GM21367 (cell line): ENCODE results near the gene HIPK2.

Experiments
- ATAC-seq: cut with Tn5 transposase; IDR thresholded peaks from one replicate; pipeline ENCODE4 v1.9.1; 2021; ENCODE audit not compliant: unreplicated experiment

Gene HIPK2

DNA sequence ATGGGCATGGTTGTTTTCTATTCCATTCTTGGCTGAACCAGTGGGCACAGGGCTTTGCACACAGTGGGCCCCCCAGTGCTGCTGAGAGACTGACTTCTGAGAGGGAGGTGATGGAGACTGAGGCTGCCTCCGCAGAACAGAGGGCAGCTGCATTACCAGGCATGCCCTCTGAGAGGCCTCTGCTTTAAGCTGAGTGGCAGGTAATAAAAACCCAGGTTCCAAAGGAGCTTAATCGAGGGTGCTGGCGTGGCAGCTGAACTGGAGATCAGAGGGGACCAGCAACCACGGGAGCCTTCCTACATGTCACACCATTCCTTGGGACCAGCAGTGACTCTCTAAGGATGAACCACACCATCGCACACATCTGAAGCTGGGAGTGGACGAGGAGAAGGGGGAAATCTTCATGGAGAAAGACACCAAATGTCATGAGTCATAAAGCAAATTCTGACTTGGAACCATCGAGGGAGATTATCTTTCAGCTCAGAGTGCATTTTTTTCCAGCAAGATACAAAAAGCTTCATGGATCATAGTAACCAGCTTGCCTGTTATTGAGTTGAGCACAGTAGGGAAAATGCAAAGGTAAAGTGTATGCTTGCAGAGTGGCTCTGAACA lies 24.6 kb downstream of the HIPK2 start:
- ATAC-seq: no peak

DNA sequence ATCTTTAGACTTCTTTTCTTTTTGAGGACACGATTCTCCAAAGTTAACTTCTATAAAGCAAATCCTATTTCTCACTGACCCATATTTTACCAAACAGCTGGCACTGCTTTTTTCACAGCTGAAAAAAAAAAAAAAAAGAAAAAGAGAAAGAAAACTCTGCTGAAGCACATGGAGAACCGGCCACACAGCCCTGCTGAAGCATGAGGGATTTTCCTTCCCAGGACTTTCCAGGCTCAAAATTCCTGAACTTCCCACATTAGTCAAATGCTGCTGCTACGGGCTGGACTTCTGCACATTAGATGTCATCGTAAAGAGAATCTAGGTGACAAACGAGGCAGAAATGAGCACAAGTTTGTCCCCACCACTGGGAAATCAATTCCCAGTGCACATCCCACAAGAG lies 25.2 kb downstream of the HIPK2 start:
- ATAC-seq: no peak

DNA sequence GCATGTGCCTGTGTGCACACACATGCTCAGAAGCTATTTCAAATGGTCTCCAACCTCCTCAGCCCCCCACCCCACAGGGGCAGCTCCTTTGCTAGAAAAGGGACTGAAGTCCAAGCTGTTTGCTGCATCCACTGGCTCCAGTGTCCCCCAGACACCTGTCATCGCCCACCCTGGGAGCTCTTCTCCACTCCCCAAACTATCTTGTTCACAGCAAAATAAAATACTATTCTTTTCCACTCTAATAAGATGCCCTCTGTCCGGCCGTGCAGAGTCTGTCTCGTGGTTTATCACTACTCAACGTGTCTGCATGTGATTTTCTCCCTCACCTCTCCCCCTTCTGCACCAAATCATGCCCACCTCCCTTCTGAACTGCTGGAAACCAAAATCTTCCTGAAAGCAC lies 25.6 kb downstream of the HIPK2 start:
- no peak for ATAC-seq

DNA sequence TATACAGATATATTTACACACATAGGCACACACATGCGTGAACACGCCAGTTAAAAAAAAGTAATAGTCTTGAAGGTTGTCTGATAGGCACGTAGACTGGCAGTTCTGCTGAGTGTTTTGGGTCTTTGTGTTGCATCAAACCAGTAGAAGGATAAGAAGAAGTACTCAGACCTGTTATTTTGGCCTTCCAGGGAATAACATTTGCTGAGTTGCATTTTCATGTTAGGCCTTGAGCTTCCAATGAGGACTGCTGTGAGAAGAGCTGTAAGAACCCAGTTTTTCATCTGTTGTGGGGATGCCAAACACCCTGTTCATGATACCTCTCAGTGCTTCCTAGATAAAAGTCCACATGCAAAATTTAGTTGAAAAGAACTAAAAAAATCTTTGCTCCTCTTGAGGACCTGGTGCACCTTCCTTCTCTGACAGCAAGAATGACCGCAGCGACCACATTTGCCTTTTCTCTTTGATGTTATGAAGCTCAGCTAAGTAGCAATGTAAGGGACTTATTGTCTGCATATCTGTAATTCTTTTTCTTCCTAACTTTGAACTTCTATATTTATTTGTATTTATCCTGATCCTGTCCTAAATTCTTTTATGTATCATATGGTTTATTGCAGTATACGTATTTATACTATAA lies 27.2 kb downstream of the HIPK2 start:
- ATAC-seq: no peak

DNA sequence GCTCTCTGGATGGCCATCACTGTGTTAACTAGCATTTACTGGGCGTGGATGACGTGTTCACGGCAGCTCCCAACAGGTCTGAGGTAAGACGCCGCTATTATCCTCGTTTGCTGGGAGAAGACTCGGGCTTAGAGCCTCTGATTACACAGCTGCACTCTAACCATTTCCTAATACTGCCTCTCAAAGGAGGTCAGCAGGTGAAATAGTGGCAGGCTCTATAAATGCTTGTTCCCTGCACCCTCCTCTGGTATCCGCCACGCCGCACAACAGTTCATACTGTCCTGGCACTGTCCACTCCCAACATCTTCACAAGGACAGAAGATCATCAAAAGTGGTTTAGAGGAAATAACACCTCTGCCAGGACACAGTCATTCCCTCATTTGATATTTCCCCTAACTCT lies 28.3 kb downstream of the HIPK2 start:
- ATAC-seq: no peak

DNA sequence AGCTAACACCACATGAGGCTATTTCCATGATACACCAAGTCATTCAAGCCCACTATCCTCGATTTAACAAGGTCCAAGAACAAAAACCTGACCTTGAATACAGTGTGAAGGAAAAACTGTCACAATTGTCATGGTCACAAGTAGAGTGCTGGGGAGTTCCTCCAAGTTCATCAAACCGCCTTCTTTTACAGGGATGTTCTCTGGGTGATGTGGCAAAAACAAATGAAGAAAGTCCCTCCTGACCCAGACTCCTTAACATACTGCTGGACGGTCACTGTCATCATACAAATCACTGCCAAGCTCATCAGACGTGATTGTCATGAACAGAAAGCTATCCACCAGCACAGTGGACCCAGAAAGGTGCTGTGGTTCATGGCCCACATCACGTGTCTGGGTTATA lies 28.9 kb downstream of the HIPK2 start:
- ATAC-seq: no peak

DNA sequence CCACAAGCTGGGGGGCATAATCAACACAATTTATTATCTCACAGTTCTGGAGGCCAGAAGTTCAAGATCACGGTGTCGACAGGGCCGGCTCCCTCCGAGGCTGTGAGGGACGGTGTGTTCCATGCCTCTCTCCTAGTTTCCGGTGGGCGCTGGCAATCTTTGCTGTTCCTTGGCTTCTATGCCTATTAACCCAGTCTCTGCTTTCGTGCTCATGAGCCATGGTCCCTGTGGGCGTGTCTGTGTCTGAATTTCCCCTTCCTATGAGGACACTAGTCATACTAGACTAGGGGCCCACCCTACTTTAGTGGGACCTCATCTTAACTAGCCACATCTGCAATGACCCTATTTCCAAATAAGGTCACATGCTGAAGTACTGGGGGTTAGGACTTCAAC lies 29.4 kb downstream of the HIPK2 start:
- no peak for ATAC-seq

DNA sequence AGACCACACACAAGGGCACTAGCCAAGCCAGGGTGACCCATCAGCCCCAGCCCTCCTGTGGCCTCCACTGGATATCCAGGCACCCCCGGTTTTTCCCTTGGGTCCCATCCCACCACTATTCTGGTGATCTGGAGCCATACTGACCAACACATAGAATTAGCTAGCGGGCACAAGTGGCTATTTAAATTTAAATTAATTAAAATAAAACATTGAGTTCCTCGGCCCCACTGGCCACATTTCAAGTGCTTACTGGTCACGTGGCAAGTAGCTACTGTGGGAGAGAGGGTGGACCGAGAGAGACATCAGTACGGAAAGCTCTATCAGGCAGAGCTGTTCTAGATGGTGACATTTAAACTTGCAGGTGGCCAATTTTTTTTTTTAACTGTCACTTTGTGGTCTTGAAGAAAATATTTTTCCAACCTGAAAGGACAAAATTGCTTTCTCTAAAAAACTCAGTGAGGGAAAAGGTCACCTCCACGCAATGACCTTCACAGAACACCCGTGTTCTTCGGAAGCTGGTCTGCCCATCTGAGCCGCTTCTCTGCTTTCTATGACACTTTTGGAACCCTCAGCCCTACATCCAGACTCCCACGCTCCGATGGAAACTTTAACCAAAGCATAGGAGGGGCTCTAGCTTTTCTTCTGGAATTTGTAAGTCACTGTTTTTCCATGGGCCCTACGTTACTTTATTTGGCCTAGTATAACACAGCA lies 30.0 kb downstream of the HIPK2 start:
- no peak for ATAC-seq

DNA sequence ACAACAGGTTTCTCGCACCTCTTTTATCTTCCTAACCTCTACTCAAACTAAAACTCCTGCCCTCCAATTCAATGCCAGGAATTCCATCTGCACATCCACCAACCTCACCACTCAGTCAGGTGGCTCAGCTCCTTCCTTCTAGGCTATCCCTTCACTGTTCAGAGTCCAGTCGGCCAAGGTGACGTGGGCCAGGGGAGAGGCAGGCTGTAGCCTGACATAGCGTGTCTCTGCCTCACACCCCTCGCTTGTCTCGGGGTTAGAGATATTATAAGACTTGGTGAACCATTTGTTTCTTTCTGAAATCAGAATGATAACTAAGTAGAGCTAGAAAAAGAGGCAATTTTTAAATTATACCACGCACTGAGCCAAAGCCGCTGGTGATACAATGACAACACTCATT lies 31.1 kb downstream of the HIPK2 start:
- ATAC-seq: no peak

DNA sequence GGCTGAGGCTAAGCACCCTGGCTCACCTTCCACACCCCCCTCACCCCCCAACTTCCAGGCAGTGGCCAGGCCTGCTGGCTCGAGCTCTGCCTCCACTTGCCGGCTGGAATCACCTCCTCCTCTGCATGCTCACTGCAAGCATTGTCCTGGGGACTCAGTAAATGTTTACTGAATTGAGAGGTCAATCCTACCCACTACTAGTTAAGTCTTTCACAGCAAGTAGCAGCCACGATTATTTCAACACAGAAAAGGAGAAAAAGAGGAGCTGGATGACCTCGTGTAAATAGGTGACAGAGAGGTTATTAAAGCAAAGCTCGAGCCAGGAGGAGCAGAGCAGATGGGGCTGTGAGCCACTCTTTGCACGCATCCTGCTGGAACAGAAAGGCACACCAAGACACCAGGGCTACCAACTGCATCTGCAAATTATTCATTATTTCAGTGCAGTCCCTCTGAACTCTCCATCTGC lies 32.1 kb downstream of the HIPK2 start:
- ATAC-seq: no peak

DNA sequence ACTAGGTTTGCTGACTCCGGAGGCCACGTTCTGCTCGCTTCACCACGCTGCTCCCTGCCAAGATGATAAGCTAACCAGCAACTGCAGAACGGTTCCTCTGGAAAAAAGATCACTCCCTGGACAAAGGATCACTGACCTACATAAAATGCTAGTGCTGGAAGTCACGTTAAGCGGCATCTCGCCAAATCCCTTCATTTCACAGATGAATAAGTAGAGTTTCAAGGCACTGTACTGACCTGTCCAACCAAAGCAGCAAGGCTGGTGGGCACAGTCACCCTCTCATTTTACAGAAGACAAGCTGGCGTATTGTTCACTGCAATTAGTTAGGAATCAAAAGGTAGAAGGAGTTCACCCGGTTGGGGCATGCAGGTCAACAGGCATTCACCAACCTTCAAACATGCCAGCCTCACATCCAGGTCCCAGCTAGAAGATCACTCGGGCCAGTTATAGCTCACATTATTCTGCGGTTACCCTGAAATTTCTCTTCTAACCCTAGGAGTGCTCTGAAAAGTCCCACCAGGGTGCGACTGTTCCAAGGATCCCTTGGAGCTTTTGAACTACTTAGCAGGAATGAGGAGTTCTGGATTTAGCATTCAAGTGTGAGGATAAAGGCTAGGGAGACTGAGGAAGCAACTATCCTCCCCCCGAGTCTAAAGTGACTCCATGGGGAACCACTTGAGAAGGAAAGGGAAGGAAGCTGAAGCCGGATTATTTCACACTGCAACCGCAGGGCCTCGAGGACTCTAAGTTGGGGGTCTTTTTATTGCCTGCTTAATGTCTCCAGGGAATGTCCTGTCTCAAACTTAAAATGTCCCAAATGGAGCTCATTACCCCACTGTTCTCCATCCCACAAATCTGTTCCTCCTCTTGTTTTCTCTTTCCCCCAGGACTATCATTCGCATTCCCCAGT lies 32.8 kb downstream of the HIPK2 start:
- no peak for ATAC-seq

DNA sequence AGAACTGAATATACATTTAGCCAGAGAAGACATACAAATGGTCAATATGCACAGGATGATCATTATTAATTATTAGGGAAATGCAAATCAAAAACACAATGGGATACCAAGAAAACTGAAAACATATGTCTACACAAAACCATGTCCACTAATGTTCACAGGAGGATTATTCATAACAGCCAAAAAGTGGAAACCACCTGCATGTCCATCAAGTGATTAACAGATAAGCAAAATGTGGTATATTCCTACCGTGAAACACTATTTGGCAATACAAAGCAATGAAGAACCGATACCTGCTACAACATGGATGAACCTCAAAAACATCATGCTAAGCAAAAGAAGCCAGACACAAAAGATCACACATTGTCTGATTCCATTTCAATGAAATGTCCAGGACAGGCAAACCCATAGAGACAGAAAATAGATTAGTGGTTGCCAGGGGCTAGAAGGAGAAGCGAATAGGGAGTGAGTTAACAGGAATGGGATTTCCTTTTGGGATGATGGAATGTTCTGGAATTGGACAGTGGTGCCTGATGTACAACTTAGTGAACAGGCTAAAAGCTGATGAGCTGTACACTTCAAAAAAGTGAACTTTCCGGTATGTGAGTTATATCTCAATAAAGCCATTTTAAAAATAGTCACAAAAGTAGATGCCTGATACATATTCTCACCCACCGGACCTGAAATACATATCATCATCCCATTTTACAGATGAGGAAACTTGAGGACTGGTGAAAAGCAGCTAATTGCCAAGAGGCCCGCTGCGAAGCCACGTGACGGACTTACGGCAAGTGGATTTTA lies 33.6 kb downstream of the HIPK2 start:
- no peak for ATAC-seq

DNA sequence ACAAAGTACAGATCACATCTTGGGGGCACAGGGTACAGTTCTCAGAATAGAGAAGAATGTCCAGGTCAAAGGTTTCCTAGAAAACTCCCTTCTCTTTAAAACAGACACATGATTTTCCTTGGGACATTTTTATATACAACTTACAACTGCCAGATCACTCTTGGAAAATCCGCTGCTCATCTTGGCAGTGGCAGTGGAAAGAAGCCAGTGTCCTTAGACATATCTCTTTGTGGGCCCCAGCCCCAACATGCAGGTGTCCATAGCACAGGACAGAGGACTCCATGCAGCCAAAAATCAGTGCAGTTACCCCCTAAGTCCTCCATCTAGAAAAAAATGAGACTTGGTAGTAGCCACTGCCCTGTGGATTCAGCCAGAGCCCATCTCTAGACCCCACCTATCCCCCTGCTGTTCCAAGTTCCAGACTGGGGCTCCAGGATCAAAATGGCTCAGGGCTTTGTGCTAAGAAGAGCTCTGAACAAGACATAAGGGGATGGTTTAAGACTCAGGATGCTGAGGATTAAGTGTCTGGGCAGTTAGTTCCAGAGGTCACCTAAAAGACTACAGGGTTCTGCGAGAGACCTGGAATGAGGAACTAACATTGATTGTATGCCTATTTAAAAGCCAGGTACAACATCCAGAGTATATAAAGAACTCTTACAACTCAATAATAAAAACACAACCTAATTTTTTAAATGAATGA lies 34.4 kb downstream of the HIPK2 start:
- ATAC-seq: no peak

DNA sequence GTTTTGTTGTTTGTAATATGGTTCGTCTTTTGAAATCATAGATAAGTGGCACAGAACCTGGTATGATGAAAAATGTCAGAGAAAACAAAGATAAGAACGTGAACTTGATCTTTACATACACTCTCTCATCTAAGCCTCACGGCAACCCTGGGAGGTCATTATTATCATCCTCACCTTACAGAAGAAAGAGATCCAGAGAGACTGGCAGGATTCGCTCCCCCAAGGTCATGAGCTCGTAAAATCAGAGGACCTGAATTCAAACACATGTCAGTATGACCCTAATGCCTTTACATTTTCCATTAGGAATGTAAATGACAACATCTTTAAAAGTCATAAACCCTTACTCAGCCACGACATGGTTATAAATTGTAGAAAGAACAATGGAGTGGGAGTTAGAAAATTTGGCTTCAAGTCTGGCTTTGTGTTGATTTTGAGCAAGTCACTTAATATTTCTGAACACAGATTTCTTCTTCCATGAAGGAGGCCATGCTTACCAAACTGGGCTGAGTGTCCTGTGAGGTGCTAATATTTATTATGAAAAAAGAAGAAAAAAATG lies 35.9 kb downstream of the HIPK2 start:
- no peak for ATAC-seq

DNA sequence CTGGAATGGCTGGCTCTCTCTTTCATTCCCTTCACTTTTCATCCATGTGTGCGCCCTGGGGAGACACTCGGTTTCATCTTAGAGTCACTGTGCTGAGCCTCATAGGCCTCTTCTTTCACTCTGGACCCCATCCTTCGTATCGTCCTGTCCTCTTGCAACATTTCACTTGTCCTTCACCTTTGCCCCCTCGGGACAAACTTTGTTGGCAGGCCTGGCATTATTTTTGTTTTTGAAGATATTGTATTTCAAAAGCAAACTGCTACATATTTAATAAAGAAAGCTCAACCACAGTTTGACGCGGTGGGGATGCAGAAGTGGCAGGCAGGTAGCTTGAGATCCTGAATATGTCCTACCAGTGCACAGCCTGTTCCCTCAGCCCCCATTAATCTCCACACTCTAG lies 36.6 kb downstream of the HIPK2 start:
- ATAC-seq: no peak

DNA sequence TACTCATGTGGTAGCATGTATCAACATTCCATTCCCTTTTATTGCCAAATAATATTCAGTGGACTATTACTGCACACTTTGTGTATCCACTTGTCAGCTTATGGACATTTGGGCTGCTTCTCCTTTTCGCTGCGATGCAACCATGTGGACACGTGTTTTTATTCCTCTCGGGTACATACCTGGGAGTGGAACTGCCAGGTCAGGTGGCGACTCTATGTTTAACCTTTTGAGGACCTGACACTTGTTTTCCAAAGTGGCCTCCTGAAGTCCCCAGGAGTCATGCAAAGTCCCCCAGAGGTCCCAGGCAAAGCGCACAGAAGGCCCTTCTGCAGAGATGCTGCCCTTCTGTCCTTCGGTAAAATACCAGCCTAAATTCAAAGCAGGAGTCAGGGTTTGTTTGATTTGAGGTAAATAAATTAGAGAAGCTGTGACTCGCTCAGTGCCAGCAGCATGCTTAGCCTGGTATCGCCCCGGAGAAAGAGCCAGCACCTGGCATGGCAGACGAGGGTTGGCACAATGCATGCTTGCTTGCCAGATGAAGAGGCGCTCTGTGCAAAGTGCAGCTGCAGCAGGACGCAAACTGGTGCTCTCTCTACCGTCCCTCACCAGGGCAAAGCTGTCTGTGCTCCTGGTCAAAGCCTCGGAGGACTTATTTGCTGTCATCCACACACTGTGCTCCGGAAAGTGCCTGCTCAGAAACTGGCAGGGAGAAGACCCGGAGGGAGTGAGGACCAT lies 37.8 kb downstream of the HIPK2 start:
- ATAC-seq: no peak

DNA sequence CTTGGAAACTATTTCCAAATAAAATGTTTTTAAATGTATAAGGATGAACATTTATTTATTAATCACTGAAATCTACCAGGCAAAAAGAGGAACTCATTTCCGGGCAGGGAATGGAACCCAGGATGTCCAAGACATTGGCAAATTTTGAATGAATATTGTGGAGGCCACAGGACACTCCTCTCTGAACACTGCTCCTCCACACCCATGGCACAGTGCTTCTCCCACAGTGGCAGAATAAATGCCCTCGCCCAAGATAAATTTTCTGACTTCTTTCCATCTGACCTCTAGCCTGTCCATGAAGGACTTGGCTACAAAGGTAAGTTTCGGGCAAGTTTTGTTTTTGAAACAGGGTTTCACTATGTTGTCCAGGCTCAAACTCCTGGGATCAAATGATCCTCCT lies 39.0 kb downstream of the HIPK2 start:
- no peak for ATAC-seq

DNA sequence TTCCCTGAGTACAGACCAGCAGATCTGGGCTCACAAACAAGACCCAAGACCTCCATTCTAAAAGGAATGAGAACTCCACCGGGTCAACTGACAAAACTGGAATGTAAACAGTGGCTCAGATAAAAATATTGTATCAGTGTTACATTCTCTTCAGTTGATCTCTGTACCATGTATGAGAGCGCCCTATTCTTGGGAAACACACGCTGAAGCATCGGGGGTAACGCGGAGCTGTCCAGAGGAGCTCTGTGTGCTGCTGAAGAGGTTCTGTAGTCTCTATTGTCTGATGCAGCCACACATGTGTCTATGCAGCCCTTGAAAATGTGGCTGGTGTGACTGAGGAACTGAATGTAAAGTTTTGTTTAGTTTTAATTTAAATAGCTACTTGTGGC lies 39.7 kb downstream of the HIPK2 start:
- no peak for ATAC-seq
